T1000 (cell line): ENCODE results near the gene RIC1.
"Not testable (repeated sequence)": the region's sequence is repeated elsewhere in the genome, so short reads cannot be mapped to it uniquely, and the experiment has no call there.

ENCODE experiments used
- DNase-seq: peaks from one replicate; lab custom pipeline; 2025; ENCODE audit warnings: mixed read lengths; lab: John Stamatoyannopoulos, UW

Gene RIC1

GRCh38 chr9:5722679-5723078, 93.8 kb downstream of the RIC1 start:
- not testable (repeated sequence) for DNase-seq

DNA sequence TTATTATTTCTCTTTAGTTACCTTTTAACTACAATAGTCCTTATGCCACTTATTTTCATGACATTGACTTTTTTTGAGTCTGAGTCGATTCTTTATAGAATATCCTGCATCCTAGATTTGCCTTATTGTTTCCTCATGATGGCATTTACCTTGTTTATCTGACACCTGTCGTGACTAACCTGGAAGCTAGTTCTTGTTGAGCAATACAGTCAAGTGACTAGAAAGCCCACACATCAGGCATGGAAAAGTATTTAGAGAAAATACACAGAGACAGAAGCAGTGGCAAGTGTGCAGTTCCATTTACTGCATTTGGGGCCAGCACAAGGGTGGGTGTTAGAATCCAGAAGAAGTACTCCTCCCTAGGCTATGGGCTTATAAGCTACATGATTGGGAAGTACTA, 106.2 kb downstream of the RIC1 start:
- DNase-seq = no peak

DNA sequence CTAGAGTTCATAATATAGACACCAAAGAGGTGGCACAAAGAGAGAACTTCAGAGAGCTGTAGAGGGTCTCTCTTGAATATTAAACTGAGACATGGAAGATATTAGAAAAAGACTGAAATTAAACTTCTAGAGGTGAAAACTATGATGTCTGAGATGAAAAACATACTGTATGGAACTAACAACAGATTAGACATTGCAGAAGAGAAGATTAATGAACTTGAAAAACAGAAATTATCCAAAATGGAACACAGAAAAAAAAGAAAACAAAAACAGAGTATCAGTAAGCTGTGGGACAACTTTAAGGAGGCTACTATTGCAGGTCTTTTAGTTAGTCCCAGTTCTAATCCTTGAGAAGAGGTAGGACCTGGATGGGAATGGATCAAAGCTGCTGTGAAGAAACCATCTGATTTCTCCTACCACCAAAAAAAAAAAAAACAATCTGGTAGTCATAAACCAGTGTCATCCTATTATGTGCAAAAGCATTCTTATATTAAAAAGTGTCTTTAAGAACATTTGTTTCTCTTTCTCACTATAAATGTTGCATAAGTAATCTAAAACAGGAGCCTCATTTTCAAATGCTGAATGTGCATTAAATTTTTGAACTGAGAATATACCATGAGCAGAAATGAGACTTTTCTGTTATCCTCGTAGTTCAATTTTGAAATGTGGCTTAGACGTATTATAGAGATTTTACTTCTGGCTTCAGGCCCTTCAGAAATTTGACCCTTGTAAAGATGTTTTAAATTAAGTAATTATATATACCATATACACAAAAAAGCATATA, 107.8 kb downstream of the RIC1 start:
- DNase-seq = no peak

- no peak for DNase-seq
These were observed 114.2 kb downstream of the RIC1 start for GRCh38 chr9:5743109-5743508.

GRCh38 chr9:5748438-5748837, 119.5 kb downstream of the RIC1 start:
- no peak for DNase-seq

DNA sequence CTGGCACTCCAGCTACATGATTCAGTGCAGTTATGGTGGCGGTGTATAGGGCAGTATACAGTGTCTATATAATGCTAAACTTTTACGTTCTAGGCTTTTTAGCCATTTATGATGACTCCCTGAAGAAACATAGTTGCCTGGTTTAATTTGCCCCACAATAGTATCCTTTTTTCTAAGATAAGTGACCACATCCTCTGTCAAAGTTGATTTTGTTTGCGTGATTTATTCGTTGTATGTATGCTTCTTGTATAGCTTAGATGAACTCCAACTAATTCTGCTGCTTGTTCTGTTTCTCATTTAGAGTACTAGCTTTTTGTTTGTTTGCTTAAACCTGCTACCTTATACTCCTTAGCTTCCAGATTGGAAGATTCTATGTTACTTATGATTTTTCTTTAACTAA, 120.4 kb downstream of the RIC1 start:
- DNase-seq = no peak

DNA sequence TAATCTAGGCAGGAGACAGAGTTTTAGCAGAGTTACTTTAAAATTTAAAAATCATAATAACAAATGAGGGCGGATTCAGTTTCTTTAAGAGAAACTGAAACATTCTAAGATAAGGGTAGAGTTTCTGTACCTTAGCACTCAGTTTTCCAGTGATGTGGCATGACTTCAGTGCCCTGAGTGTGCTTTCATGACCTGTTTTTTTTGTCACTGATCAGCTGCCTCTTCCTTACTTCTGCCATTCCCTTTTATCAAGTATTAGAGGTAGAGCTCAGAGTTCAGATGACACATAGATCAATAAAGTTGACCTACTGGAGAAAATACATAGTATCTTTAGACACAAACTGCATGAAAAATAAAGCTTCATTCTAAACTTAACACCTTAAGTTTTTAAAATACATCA, 121.7 kb downstream of the RIC1 start:
- no peak for DNase-seq

- no peak for DNase-seq
These were observed 127.7 kb downstream of the RIC1 start for GRCh38 chr9:5756633-5757032.

DNA sequence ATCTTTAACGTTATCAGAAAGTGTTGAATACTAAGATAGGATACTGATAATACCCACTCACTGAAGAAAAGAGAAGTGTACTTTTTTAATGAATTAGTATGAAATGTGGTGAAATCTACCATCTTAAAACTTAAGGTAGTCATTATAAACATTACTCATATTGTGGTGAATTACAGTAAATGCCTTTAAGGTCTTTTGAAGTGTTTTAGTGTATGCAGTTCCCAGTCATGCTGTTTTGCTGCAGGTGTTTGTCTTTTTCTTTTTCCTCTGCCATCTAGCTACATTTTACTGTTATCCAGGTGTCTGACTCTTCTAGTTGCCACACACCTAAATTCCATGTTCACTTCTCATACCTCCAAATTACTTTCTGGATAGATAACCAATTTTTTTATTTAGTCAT, 131.4 kb downstream of the RIC1 start:
- no peak for DNase-seq

- DNase-seq = no peak
These were observed 133.5 kb downstream of the RIC1 start for GRCh38 chr9:5762421-5762820.

DNA sequence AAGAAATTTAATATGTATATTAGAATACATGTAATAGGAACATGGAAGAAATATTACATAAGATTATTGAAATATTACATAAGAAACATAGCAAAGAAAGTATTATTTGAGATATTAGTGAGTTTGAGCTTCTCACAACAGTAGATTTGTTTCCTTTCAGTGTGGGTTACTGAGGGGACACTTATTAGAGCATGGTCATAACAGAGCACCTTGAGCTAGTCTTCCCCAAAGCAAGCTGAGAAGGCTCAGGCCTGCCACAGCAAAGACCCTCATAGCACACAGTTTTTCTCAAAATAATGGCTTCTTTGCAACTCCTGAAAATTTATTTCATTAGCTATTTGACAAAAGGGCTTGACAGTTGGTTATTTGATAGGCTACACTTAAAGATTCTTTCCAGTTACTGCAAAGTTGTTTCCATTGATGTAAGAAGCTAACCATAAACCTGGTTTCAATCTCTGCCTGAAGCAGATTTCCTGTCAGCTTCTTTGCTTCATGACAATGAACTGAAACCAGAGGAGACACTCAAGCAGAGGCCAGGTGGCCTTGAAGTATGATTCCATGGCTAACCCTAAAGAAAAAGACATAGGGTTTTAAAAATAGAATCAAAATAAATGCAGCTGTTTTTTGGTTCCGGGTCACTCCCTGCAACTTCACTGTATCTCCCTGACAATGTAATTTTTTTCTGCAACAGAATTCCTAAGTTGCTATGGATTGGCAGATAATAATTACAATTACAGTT, 135.4 kb downstream of the RIC1 start:
- no peak for DNase-seq

DNA sequence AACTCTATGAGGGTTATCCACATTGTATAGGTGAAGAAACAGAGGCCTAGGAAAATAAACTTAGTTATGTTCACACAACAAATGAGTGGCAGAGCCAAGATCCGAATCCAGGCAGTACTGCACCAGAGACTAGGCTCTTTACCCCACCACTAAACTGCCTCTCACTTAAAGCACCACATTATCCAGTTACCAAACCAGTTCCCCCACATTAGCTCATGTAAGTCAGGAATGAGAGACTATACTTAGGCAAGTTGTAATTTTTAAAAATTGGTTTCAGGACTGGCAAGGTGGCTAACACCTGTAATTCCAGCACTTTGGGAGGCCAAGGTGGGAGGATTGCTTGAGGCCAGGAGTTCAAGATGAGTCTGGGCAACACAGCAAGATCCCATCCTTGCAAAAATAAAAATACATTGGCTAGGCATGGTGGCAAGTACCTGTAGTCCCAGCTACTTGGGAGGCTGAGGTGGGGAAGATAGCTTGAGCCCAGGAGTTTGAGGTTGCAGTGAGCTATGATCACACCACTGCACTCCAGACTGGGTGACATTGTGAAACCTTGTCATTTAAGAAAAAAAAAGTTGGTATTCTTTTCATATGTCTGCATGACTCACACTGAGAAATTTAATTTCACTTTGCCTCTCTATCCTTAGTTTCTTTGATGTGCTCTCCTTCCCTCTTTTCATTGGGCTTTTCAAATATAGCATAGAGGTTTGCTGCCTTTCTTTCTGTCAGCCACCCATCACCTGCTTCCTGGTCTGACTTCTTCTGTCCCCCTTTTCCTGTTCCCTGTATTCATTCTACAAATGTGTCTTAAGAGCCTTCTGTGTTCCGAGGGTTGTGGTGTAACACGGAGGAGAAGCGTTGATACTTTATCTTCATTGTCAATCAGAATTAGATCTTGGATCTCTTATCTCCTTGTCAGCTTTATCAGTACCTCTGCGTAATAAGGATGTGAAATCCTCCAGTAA, 139.3 kb downstream of the RIC1 start:
- DNase-seq = no peak

DNA sequence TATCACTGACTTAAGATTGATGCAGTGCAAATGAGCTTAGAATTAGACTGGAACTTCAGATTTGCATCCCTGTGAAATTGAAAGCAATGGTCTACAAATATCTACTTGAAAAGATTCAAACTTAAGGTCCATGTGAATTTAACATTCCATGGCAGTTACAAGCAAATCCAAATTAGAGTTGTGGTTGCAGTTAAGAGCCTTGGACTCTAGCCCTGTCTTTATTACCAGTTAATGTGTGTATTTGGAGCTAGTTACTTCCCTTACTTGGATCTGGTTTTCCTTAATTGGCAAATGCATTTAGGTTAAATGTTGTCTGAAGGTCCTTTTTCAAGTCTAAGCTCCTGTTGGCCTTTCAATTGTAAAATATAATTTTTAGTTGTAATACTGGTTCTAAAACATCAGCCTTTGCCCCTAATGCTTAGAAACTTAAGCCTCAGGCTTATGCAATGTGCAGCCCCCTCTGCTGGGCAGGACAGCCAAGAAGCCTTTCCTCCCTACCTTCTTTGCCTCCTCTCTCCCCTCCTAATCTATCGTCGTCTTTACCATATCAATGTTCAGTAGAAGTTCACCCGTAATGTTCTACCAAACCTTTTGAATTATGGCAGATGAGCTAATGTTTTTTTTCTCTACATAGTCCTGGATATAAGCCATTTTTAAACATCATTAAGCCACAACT, 144.6 kb downstream of the RIC1 start:
- no peak for DNase-seq

DNA sequence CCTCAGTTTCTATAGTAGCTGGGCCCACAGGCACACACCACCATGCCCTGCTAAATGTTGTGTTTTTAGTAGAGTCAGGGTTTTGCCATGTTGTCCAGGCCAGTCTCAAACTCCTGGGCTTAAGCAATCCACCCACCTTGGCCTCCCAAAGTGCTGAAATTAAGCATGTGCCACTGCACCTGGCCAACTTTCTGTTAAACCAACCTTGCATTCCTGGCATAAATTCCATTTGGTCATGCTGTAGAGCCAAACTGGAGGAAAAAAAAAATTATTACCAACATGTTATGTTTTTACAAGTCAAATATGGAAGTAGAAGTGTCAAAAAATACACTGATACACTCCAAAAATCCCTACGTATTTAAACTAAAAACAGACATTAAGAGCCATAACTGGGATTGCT, 149.9 kb downstream of the RIC1 start:
- no peak for DNase-seq

- not testable (repeated sequence) for DNase-seq
These were observed 150.9 kb downstream of the RIC1 start for GRCh38 chr9:5779705-5780218.

DNA sequence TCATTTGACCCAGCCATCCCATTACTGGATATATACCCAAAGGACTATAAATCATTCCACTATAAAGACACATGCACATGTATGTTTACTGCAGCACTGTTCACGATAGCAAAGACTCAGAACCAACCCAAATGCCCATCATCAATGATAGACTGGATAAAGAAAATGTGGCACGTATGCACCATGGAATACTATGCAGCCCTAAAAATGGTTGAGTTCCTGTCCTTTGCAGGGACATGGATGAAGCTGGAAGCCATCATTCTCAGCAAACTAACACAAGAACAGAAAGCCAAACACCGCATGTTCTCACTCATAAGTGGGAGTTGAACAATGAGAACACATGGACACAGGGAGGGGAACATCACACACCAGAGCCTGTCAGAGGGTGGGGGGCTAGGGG, 154.5 kb downstream of the RIC1 start:
- DNase-seq = not testable (repeated sequence)

DNA sequence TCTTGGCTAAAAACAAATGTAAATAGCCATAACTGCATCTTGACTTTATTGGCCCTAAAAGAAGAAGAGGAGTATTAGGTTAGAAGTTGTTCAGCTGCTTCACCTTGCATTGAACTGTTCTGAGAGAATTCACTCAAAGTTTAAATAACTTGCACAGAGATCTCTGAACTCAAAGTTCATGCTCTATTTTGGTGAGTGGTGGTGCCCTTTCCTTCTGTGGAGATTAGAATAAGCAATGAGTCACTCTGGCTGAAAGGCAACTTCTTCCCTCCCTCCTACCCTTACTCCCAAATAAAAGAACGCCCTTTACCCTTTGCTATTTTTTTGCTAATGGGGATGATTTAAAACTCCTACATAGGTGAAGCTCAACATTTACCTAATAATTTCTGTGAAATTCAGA, 155.1 kb downstream of the RIC1 start:
- DNase-seq = no peak

DNA sequence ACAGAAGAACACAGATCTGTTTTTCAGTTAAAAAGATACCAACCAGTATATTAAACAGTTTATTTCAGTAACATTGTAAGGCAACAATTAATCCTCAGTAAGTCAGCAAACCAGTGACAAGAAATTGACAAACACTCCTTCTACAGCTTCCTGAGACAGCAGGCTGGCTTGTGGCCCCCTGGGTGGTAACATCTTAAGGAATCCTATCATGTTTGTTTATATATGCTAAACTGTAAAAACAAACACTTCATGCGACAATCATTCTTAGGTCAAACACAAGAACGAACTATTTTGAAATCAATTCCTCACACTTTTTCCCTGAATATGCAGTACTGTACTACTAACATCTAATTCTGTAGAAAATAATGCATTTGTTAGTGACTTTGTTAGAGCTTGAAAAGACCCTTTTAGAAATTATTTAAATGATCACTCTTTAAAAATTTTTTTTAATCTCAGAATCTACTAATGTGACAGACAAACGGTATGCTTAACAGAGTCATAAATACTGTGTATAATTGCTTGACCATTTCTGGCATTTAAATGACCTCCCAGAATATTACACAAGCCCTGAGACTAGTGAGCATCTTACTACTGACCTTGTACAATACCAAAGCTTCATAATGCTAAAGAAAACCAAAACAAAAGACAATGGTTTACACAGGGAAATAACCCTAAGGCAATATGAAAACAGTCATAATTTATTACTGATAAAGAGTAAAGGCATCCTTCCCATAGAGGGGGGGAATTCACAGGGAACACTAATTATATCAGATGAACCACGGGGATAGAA, 155.8 kb downstream of the RIC1 start:
- no peak for DNase-seq

- no peak for DNase-seq
These were observed 157.6 kb downstream of the RIC1 start for GRCh38 chr9:5786370-5787127.

DNA sequence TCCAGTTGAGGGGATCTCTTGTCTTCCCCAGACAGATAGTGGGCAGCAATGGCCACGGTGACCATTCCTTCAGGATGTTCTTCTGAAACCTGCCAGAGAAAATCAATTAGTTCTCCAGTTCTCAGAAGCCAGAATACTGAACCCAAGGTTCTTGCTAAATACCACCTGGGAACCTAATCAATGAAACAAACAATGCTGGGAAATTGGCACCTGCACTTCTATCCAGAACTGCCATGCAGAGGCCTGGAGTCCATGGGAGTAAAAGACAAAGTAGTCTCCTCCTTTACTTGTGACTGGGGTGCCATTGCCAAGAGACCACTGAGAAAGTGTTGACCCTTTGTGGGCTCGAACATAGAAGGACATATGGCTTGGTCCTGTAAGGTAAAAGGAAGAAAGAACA, 158.3 kb downstream of the RIC1 start:
- no peak for DNase-seq
